Epithelial cell of proximal tubule (primary cell): ENCODE results near the gene SLC1A5. TPM values are rescaled to one million over a fixed set of nuclear protein-coding genes. Genes with fewer than 3 reads are reported as not detected.

Experiments used
- DNase-seq: peaks from one replicate; pipeline ENCODE4 v3.0.0-alpha.2; 2011; ENCODE audit warnings: low read depth
- H3K4me3 ChIP-seq: 2 replicates; pipeline ENCODE4 v1.5.1; 2011; ENCODE audit warnings: low read depth, mild to moderate bottlenecking, low read length
- CTCF ChIP-seq: conservative IDR thresholded peaks from 2 replicates; pipeline ENCODE4 v1.5.1; 2012; ENCODE audit warnings: low read depth, mild to moderate bottlenecking, low read length
- total RNA-seq: library from RNA; depleted of rRNA; stranded (reverse); fragments of >200 nt; gene quantifications from 2 replicates; pipeline ENCODE4 v1.2.3, GENCODE V29; 2015

SLC1A5 gene
- total RNA-seq, 1 donor from 2014 or later = 85.1 TPM

GRCh38 chr19:46725036-46725820 is 63.2 kb downstream of the SLC1A5 start:
- TF ChIP-seq CTCF = no peak
- DNase-seq = no peak
- no peak overlapping the region for H3K4me3 ChIP-seq

Other genes starting within 250 kb of the SLC1A5 start
- gene CALM3, start 187.3 kb downstream of the SLC1A5 start, total RNA-seq = 181 and 304 TPM in 2 replicates
- 0.07 and 0.58 TPM in 2 replicates for gene PTGIR, start 163.5 kb downstream of the SLC1A5 start, total RNA-seq
- not detected in 2 replicates for gene GNG8, start 152.4 kb downstream of the SLC1A5 start, total RNA-seq
- gene DACT3, start 127.4 kb downstream of the SLC1A5 start, total RNA-seq = not detected in 2 replicates
- gene PRKD2, start 71.5 kb downstream of the SLC1A5 start, total RNA-seq = 28.4 and 36.8 TPM in 2 replicates
- gene FKRP, start 42.5 kb downstream of the SLC1A5 start, total RNA-seq = 20.3 and 27.8 TPM in 2 replicates
- 62.1 and 95.0 TPM in 2 replicates for gene STRN4, start 42.1 kb downstream of the SLC1A5 start, total RNA-seq
- 172 and 288 TPM in 2 replicates for gene AP2S1, start 62.3 kb upstream of the SLC1A5 start, total RNA-seq
- gene ARHGAP35, start 72.4 kb upstream of the SLC1A5 start, total RNA-seq = 19.4 and 21.7 TPM in 2 replicates
- 0.63 and 1.1 TPM in 2 replicates for gene NPAS1, start 231.2 kb upstream of the SLC1A5 start, total RNA-seq